Activated T-cell treated with anti-CD3 and anti-CD28 coated beads, Interleukin-2, amount 50 U/mL, for 48 hours (primary cell): ENCODE results near the gene PIEZO1.
"Not testable (repeated sequence)": the region's sequence is repeated elsewhere in the genome, so short reads cannot be mapped to it uniquely, and the experiment has no call there.

ENCODE experiments used
- DNase-seq, 2 experiments: peaks; one replicate each; pipeline ENCODE4 v3.0.0-alpha.2; 2020

PIEZO1 gene

DNA sequence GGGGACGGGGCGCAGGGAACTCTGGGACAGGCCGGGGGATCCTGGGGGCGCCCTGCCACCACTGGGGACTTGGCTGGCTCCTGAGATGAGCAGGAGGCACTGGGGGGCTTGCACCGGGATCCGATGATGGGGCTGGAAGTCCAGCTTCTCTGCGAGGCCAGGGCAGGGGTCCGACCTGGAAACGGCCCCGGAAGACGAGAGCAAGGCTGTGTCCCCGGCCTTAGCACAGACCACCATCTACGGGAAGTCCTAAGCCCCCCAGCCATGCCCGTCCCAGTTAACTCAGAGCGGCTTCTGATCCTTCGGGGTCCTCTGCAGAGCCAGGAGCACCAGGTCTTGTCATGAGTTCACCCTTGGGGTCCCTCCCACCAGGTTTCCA, 19.1 kb upstream of the PIEZO1 start:
- DNase-seq: peak in 1 of 2 experiments; percentile 46

DNA sequence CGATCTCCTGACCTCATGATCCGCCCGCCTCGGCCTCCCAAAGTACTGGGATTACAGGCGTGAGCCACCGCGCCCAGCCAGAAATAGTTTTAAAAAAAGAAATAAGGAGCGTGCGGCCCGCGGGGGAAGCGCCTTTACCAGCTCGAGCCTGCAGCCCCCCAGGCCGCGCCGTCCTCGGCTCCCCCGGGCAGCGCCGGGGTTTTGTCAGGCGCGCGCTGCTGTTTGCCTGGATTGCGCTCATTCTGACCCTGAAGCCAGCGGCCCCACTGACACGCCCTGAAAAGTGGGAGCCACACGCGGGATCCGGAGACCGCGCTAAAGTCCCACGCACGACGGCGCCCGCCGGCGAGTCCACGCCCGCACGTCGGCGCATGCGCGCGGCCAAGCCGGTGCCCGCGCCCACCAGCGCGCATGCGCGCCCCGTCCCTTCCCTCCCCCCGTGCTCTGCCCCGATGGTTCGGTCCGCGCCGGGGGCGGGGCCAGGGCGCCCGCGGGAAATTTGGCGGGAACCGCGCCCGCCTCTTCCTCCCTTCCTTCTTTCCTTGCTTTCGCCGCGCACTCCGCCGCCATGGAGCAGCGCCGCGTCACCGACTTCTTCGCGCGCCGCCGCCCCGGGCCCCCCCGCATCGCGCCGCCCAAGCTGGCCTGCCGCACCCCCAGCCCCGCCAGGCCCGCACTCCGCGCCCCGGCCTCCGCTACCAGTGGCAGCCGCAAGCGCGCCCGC, 18.4 kb upstream of the PIEZO1 start, which contains the start of gene CDT1:
CDT1 (plus strand) TSS at position 526 of the 724 bp plus-strand sequence; CDS start at position 569, 43 bp downstream.
- peak; percentile 92 to 95 for DNase-seq

DNA sequence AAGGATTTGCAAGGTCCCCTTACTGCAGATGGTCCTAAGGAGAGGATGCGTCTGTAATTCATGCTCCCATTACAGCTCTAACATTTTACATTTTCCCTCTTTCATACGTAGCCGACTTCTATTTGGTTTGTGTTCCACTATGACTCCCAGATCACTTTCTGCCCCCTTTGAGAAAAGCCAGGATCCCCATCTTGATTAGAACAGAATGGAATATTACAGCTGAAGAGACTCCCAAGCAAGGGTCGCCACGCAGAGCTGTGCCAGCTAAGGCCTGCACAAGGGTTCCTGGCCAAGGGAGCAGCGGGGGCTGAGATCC, 15.2 kb upstream of the PIEZO1 start:
- no peak for DNase-seq

DNA sequence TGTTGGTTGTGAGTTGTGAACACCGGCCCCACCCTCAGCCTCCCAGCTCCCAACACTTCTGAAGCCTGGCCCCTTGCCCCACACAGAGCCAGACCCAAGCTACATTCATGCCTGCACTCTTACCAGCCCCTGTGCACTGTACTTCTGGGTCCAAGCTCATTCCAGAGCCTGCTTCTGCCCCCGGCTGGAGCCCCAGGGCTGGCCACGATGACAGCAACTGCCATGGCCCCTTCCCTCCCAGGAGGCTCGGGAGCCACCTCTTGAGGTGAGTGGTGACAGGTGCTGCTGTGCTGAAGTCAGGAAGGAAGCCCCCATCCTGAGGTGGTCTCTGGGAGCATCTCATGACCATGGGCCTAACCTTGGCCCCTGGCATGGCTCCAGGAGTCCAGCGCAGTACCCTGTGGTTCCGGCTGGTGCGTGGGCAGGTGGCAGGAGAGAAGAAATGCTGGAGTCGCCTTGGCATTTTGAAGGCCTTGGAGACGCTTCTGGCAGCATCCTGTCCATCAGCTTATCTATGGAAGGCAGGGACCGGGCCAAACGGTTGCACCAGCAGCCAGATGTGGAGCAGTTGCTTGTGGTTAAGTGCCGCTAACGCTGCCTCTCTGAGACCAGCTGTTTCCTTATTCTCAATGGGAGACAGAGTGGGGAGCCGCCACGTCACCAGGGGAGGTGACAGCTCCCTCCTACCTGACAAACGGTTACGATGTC, 14.7 kb upstream of the PIEZO1 start:
- DNase-seq: no peak

DNA sequence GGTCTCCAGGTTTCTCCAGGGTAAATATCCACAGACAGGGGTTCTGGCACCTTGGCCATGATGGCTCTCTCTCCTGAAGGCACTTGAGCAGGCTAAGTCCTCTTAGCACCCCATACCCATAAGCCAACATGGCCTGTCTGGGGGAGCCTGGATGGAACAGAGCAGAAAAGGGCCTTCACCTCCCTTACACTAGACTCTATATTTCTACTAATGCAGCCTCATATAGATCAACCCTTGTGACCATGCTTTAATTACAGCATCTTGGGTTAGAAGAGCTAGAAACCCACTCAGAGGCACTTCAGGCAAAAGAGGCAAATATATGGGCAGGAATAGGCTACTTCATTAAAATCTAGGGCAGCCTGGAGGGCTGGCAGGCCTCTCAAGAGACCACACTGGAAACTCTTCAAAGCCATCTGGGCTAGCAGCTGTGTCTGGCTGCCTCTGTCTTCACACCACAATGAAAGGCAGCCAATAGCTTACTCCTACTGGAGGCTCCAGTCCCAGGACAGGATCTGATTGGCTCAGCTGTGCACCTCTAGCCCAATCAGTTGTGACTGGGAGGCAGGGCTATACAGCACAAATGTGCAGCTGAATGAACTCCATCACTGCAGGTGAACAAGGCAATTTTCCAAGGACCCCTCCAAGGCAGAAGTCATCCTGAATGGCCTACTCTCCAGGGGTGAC, 13.9 kb upstream of the PIEZO1 start:
- DNase-seq: no peak

DNA sequence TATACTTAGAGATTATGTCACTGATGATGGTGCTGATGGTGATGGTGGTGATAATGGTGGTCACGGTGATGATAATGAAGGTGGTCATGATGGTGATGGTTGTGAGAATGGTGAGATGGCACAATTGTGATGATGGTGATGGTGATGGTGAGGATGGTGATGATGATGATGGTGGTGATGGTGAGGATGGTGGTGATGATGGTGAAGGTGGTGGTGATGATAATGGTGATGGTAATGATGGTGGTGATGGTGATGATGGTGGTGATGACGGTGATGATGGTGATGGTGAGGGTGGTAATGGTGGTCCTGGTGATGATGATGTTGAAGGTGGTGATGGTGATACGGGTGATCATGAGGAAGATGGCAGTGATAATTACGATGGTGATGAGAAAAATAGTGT, 13.1 kb upstream of the PIEZO1 start:
- DNase-seq: no peak

DNA sequence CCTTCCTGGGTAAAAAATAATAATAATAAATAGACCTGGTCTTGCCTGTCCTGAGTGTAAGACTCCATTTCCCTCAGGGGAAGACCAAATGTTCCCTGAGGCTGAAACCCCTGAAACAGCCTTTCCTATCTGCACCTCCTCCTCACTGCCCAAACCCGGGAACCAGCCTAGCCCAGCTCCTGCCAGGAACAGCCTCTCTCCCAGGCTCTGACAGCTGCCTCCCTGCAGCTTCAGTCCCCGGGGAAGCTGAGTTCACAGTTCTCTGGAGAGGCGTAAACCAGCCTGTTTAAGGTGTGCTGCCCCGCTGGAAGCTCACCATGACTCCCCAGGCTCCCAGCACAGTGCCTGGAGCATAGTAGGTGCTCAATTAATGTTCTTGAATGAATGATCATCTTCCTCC, 11.3 kb upstream of the PIEZO1 start:
- DNase-seq: no peak

DNA sequence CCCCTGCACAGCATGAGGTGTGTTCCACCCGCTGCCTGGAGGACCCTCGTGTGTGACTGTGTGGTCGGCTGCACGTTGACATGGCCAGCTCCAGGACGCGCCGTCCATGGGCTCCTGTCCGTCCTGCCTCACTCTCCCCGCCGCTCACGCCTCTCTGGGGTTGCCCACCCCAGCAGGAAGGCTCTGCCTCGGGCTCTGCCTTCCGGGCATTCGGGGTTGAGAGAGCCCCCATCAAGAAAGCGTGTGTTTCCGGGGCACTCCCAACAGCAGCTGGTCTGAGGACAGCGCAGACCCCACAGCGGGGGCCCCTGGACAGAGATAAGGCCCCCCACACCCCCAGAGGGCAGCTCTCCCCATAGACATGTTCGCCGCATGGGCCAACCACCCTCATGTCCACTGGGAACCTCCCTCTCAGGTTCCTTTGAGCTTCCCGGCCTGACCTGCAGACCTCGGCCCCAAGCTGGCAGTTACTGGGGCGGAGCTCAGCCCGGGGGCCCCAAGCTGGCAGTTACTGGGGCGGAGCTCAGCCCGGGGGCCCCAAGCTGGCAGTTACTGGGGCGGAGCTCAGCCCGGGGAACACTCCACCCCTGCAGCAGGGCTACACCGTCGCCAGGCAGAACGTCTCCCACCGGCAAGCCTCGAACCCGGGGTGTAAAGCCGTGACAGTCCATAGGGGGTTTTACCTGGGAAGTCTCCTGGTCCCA, 8.4 kb upstream of the PIEZO1 start:
- peak in 1 of 2 experiments; percentile 47 for DNase-seq

DNA sequence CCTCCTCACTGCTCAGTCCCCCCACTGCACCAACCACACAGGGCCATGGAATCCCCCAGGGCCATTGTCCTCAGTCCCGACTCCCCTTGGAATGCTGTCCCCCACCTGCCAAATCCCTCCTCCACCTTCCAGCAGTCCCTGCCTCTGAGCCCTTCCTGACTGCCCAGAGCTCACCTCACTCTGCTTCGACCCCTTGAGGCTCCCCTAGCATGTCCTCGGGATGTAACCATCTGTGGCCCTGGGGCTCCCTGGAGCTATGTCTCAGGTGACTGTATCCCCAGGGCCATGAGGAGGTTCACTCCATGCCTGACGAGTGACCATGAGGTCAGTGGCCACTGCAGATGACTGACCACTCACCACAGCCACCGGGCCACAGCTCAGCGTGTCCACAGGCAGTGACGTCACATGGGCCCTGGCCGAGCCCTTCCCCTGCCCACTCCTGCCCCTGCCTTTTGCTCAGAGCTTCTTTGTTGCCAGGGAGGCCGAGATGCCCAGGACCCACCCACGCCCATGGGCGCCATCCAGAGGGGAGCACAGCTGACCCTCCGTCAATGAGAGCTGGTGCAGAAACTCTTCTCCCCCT, 7.7 kb upstream of the PIEZO1 start:
- DNase-seq: no peak

DNA sequence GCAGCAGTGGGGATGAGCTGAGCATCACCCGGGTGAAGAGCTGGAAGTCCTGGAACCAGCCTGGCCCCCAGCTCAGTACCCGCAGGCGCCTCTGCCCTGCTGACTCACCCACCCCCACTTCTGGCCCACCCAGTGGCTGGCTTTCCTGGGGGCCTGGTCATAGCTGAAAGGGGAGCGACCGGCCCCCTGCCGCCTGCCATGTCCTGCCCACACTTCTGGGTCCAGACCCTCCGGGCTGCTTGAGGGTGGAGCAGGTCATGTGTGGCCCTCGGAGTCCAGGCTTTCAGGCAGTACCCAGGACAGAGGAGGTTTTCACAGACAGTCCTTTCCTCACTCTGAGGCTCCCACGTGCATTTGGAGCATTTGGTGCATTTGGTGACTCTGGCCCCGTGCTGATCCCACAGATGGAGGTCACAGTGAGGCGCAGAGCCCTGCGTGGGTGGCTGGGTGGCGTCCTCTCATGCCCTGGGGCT, 7.1 kb upstream of the PIEZO1 start:
- DNase-seq: peak in 1 of 2 experiments; percentile 40

DNA sequence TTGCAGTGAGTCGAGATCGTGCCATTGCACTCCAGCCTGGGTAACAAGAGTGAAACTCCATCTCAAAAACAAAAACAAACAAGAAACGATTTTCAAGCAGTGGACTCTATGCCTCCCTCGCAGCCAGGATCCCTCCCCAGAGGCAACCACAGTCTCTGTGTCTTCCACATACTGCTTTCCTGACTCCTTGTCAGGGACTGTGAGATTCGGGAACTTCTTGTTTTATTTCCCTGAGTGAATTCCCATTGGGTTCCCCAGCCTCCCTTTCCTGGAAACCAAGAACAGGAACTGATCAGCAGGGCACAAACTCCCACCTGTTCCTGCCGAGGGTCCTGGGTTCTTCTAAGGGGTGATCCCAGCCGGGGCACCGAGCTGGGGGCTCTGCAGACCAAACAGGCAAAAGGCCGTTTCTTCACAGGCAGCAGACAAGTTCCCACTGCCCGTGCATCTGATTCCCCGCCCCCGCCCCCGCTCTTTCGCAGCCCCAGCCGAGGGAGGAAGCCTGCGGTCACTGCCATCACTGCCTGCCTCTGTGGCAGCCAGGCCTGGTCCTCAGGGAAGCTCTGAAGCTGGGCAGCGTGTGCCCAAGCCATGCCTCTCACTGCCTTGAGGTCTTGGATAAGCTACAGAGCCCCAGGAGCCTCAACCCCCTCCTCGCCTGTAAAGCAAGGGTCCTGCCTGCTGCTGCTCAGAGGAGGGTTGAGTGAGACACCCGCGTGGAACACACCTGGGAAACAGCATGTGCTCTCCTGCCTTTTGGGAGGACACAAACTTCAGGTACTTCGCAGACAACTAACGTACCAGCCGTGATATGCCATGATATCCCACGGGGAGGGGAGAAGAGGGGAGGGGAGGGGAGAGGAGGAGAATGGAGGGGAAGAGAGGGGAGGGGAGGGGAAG, 5.5 kb upstream of the PIEZO1 start:
- DNase-seq: peak; percentile 78 to 83

DNA sequence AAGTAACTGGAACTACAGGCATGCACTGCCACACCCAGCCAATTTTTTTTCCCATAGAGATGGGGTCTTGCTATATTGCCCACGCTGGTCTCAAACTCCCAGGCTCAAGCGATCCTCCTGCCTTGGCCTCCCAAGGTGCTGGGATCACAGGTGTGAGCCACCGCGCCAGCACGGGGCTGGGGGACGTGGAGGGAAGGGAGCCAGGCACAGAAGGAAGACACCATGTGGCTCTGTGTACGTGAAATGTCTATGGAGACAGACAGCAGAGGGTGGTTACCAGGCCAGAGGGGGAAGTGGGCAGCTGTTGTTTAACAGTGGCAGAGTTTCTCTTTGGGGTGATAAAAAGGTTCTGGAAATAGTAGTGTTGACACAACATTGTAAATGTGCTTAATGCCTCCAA, 4.6 kb upstream of the PIEZO1 start:
- no peak for DNase-seq

DNA sequence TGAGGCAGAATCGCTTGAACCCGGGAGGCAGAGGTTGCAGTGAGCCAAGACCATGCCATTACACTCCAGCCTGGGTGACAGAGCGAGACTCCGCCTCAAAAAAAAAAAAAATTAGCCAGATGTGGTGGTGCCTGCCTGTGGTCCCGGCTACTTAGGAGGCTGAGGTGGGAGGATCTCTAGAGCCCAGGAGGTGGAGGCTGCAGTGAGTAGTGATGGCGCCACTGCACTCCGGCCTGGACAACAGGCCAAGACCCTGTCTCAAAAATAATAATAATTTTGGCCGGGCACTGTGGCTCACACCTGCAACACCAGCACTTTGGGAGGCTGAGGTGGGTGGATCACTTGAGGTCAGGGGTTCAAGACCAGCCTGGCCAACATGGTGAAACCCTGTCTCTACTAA, 3.7 kb upstream of the PIEZO1 start:
- not testable (repeated sequence) for DNase-seq

DNA sequence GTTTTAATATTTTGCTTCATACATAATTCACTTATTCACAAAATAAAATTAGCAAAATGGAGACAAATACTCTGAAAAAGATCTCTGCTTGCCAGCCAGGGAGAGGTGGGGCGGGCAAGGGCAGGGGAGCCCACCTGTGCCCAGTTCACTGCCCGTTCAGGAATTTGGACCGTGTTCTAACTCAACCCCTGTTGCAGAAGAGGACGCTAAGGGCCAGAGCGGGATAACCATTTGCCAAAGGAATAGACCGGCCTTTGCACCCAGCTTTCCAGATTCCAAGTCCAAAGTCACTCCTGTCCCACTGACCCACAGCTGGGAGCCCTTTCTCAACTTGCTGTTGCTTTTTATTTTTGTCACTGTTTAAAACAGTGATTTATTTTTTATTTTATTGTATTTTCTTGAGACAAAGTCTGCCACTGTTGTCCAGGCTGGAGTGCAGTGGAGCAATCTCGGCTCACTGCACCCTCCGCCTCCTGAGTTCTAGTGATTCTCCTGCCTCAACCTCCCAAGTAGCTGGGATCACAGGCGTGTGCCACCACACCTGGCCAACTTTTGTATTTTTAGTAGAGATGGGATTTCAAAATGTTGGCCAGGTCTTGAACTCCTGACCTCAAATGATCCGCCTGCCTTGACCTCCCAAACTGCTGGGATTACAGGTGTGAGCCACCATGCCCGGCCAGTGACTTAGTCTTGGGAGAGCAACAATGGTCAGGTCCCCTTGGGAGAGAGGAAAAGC, 2.7 kb upstream of the PIEZO1 start:
- DNase-seq: no peak

DNA sequence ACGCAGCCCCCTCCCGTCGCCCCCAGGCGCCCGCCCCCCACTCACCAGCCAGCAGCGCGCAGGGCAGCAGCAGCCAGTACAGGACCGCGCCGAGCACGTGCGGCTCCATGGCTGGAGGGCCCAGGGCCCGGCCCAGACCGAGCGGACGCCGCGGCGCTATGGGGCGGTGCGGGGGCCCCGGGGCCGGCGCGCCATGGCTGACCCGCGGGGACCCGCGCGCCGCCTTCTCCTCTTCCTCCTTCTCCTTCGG, 239 bp downstream of the PIEZO1 start:
- DNase-seq: no peak

DNA sequence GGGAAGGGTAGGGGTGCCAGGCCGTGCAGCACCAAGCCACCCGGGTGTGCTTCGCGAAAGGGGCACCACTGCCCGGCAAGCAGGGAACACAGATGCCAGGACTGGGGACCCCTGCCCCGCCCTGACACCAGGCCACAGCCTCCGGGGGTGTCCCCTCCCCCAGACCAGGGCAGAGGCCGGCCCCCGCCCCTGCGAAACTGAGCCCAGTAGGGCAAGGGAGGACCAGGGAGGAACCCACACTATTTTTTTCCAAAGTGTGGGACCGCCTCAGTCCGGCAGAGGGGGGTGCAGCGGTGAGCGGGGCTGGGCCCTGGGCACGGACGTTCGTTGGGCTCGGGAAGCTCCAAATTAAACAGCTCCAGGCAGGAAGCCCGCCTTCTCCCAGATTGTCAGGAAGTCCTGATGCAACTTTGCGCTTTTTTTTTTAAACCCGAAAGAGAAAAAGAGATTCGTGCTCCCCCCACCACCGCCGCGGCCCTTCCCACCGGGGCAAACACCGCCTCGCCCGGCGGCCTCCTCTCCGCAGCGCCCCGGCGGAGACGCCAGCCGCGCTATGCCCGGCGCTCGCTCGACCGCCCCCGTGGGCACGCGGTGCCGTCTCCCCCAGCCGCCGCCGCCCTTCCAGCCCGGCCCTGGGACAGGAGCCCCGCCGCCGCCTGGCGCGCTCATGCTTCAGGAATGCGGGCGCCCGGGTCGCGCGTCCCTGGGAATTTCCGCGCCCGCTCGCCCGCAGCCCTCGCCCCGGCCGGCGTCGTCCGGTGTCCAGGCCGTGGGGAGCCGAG, 755 bp downstream of the PIEZO1 start:
- DNase-seq: peak; percentile 63 to 74

DNA sequence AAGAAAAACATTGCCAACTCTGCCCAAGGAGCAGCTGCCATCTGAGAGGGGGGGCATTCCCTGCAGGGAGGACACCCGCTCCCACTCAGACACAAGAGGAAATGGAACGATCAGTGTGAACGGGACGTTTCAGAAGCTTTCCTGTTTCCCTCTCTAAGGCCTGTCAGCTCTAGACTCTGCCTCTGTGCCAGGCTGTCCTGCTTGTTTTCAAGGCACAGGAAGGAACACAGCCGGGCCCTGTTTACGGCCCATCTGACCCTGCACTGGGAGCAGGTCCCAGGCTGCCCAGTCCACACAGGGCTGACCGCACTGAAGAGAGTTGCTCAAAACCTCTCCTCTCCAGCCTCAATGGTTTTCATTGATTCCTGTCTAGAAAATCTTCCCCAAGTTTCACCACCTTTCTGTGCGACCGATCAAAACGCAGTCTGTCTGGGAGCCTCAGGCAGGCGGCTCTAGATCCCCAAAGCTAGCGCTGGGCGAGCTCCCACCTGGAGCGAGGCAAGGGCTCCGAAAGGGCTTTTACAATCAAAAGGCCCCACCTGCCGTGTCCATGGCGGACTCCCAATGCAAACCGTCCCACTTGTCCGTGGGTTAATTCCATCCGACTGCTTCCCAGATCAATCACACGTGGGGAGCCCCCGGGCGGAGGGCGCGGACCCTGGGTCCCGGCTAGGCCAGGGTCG, 1.5 kb downstream of the PIEZO1 start:
- DNase-seq: peak; percentile 49 to 52

DNA sequence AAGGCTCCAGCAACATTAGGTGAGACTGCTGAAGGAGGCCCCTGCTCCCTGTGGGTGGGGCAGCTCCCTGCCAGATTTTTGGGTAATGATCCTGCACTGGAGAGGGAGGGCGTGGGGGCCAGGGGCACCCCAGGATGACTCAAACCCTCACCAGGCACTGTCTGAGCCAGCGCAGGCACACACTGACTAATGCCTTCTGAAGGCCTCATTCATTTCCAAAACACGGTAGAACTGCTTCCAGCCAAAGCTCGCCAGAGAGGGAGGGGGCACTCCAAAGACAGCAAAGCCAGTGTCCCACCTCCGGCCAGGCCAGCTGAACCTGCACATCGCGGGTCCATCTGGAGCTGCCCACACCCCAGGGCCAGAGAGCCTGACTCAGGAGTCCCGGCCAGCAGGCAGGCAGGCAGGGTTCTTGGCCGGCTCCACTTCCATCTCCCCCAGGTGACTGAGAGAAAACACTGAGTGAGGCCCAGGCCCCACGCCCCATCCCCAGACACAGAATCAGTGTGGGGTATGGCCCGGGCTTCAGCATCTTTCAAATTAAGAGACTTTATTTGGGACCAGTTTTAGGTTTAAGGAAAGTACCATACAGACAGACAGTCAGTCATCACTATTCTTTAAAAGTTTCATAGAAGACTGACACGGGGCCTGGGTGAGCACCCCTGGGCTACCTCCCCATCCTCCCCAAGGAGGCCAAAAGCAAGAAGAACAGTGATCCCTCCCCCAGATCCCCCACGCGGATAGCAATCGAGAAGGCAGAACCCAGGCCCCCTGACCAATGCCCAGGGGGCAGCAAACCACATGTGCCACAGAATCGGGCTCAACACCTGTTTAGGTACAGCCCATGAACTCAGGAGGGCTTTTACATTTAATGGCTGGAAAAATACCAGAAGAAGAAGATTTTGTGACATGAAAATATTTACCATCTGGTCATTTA, 2.3 kb downstream of the PIEZO1 start:
- DNase-seq: peak; percentile 87 to 88
